Measurements from ENCODE around the gene MIGA2.

DNA sequence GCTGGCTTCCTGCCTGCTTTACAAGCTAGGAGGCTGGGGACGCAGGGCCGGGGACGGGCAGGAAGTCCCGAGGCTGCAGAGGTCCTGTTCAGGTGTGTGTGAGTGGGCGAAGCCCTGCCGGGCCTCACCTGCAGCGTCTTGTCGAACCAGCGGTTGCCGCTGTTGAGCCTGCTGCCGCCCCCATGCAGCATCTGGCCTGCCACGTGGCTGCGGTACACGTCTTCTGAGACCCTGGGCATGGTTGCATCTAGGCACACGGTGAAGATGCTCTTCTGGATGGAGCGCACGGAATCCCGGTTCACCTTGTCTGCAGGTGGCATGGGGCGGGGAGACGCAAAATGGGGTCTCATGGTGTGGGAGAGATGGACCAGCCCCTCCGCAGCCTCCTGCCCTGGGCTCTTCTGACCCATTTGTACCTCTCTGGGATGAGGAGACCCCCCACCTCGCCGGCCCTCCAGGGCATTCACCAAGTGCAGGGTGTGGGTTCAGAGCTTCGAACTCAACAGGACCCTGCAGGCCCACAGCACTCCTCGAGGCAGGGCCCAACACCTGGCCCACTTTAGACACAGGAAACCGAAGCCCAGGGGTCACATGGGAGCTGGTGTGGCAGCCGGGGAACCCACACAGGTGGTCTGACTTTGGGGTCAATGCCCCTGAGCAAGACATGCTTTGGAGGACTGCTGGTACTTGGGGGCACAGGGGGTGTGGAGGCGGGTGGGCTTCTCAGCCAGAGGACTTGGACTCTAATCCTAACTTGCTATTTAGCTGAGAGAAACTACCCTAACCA, 64.2 kb downstream of the MIGA2 start:
- TF ChIP-seq, protein P1, sequence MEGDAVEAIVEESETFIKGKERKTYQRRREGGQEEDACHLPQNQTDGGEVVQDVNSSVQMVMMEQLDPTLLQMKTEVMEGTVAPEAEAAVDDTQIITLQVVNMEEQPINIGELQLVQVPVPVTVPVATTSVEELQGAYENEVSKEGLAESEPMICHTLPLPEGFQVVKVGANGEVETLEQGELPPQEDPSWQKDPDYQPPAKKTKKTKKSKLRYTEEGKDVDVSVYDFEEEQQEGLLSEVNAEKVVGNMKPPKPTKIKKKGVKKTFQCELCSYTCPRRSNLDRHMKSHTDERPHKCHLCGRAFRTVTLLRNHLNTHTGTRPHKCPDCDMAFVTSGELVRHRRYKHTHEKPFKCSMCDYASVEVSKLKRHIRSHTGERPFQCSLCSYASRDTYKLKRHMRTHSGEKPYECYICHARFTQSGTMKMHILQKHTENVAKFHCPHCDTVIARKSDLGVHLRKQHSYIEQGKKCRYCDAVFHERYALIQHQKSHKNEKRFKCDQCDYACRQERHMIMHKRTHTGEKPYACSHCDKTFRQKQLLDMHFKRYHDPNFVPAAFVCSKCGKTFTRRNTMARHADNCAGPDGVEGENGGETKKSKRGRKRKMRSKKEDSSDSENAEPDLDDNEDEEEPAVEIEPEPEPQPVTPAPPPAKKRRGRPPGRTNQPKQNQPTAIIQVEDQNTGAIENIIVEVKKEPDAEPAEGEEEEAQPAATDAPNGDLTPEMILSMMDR (conservative IDR thresholded peaks at IDR 0.05; ENCODE audit: low read length), result peak; percentile 62
- TF ChIP-seq EZH2phosphoT487 (IDR thresholded peaks at IDR 0.05; ENCODE audit: borderline replicate concordance, low read depth, low read length), result no peak

All from OCI-LY7 (cell line).